Panc1 (cell line): ENCODE data around the gene RAB40B. TPM values are rescaled to one million over a fixed set of nuclear protein-coding genes. Genes with fewer than 3 reads are reported as not detected.

ENCODE experiments used
- ATAC-seq: fragments of 200-7000 bp; cut with Tn5 transposase; 2 replicates; pipeline ENCODE4 v1.9.1; 2020; ENCODE audit warnings: mild to moderate bottlenecking, moderate library complexity
- BruUV-seq: library from RNA; stranded (reverse); fragments of 400-500 nt; replicated peaks from 2 replicates; lab custom pipeline; 2021; lab: Mats Ljungman, UMichigan
- CTCF ChIA-PET: fragments of 300-600 bp; sonication (Branson Sonifier 250); formaldehyde crosslinking; loops from one replicate; lab custom pipeline; 2022; ENCODE audit warnings: antibody characterized with exemption; lab: Charles Lee
- POLR2A ChIA-PET: fragments of 300-600 bp; sonication (Branson Sonifier 250); formaldehyde crosslinking; loops from one replicate; lab custom pipeline; 2022; ENCODE audit warnings: antibody characterized with exemption; lab: Charles Lee
- DNase-seq: peaks from one replicate; pipeline ENCODE4 v3.0.0-alpha.2; 2010; ENCODE audit warnings: low read depth, low spot score
- H3K27ac ChIP-seq: 2 replicates; pipeline ENCODE4 v1.5.1; 2011; ENCODE audit warnings: mild to moderate bottlenecking, low read length, inconsistent platforms
- H3K27me3 ChIP-seq: fragments of 200-500 bp; sonication (Bioruptor generic); 2 replicates; pipeline ENCODE4 v1.6.0; 2014; ENCODE audit warnings: low read length, inconsistent platforms; ENCODE audit not compliant: control insufficient read depth, insufficient read depth
- H3K36me3 ChIP-seq: fragments of 200-500 bp; sonication (Bioruptor generic); 2 replicates; pipeline ENCODE4 v1.5.1; 2014; ENCODE audit warnings: inconsistent platforms, mild to moderate bottlenecking, low read length, moderate library complexity; ENCODE audit not compliant: control insufficient read depth, insufficient read depth
- H3K4me1 ChIP-seq: 2 replicates; pipeline ENCODE4 v1.5.1; 2011; ENCODE audit warnings: inconsistent platforms, mild to moderate bottlenecking, low read length, moderate library complexity; ENCODE audit not compliant: control insufficient read depth, insufficient read depth
- H3K4me3 ChIP-seq, 2 experiments: 2 replicates each; pipeline ENCODE4 v1.5.1; 2011 to 2012; ENCODE audit warnings: low read depth in 2 of 2, low read length in 2 of 2, mild to moderate bottlenecking in 2 of 2, inconsistent platforms in 1 of 2, moderate library complexity in 1 of 2
- H3K9me3 ChIP-seq: fragments of 200-500 bp; sonication (Bioruptor generic); 2 replicates; pipeline ENCODE4 v1.5.1; 2014; ENCODE audit warnings: low read depth, mild to moderate bottlenecking, inconsistent platforms, low read length, moderate library complexity; ENCODE audit not compliant: control insufficient read depth, insufficient read depth
- POLR2AphosphoS5 ChIP-seq: IDR thresholded peaks from 2 replicates; pipeline ENCODE4 v1.6.1; 2012; ENCODE audit warnings: mild to moderate bottlenecking, low read depth, low read length, moderate library complexity
- SIN3A ChIP-seq: IDR thresholded peaks from 2 replicates; pipeline ENCODE4 v1.6.1; 2012; ENCODE audit warnings: low read depth, mild to moderate bottlenecking, low read length, moderate library complexity, borderline replicate concordance; ENCODE audit not compliant: insufficient read depth
- TCF7L2 ChIP-seq: IDR thresholded peaks from 2 replicates; pipeline ENCODE4 v1.6.1; 2011; ENCODE audit warnings: mild to moderate bottlenecking, low read depth, low read length, inconsistent platforms
- in situ Hi-C: cut with HindIII; loops from 2 replicates; pipeline ENCODE4 v1.10.0; 2016; ENCODE audit warnings: low sequenced_read_pairs, low pct_unique_long_range_greater_than_20kb
- intact Hi-C: fragments of 100-400 bp; cut with micrococcal nuclease; formaldehyde crosslinking; loops from one replicate; pipeline ENCODE4 v1.10.0; 2022; ENCODE audit not compliant: unreplicated experiment
- total RNA-seq: library from RNA; stranded (reverse); gene quantifications from one replicate; pipeline ENCODE4 v1.2.1, GENCODE V29; 2021; ENCODE audit not compliant: unreplicated experiment
- TF ChIP-seq, protein P1 (sequence below), 2 experiments: IDR thresholded peaks; 2 replicates each; pipeline ENCODE4 v1.6.1; 2011 to 2012; ENCODE audit warnings: low read depth in 2 of 2, control low read depth in 1 of 2, low read length in 1 of 2, mild to moderate bottlenecking in 1 of 2, moderate library complexity in 1 of 2; ENCODE audit not compliant: insufficient read depth in 1 of 2
- TF ChIP-seq, protein P2 (sequence below): fragments of 450-650 bp; IDR thresholded peaks from 2 replicates; pipeline ENCODE4 v1.5.1; 2017; ENCODE audit warnings: mild to moderate bottlenecking

RAB40B gene
- total RNA-seq, 1 experiment from 2014 or later, result 7.1 TPM

DNA sequence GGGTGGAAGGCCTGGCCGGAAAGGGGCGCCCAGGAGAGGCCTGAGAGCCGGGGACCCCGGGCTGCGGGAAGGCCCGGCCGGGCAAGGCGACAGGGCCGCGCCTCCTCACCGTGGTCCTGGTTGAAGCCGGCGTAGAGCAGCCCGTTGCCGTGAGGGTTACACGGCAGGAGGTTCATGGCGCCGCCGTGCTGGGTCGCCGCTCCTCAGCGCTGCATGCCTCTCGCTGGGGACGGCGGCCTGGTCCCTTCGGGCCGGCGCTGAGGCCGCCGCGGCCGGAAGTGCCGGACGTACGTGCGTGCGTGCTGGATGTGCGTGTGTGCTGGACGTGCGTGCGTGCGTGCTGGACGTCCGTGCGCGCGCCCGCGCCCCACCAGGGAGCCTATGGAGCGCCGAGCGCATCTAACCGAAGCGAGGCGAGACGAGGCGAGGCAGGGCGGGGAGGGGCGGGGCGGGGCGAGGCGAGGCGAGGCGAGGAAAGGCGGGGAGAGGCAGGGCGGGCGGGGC lies 50.3 kb downstream of the RAB40B start, which contains the start of gene WDR45B:
WDR45B (minus strand) TSS at position 280 of the 504 bp plus-strand sequence; CDS start at position 176, 104 bp downstream.
- H3K4me3 ChIP-seq, result peak within 1 kb of the TSS; percentile 87 to 98
- in situ Hi-C loops, result no loop called here
- H3K36me3 ChIP-seq, result peaks cover 20% of the 10 kb centered on the region; the same call in 1 of the 2 replicates
- intact Hi-C loops, result no loop called here
- no peaks in the 10 kb centered on the region for H3K27me3 ChIP-seq
- no TSS peak for BruUV-seq
- POLR2A ChIA-PET, result no interaction called here
- peak; percentile 46 for DNase-seq
- H3K27ac ChIP-seq, result peak within 1 kb of the TSS; percentile 89
- CTCF ChIA-PET, result no interaction called here
- peak; percentile 96 for ATAC-seq
- peaks cover 8% of the 10 kb centered on the region for H3K4me1 ChIP-seq
- TF ChIP-seq POLR2AphosphoS5 (peak; percentile 94), TCF7L2 (no peak), SIN3A (peak; percentile 89; the same call in 1 of the 2 replicates)
- TF ChIP-seq, protein P1, sequence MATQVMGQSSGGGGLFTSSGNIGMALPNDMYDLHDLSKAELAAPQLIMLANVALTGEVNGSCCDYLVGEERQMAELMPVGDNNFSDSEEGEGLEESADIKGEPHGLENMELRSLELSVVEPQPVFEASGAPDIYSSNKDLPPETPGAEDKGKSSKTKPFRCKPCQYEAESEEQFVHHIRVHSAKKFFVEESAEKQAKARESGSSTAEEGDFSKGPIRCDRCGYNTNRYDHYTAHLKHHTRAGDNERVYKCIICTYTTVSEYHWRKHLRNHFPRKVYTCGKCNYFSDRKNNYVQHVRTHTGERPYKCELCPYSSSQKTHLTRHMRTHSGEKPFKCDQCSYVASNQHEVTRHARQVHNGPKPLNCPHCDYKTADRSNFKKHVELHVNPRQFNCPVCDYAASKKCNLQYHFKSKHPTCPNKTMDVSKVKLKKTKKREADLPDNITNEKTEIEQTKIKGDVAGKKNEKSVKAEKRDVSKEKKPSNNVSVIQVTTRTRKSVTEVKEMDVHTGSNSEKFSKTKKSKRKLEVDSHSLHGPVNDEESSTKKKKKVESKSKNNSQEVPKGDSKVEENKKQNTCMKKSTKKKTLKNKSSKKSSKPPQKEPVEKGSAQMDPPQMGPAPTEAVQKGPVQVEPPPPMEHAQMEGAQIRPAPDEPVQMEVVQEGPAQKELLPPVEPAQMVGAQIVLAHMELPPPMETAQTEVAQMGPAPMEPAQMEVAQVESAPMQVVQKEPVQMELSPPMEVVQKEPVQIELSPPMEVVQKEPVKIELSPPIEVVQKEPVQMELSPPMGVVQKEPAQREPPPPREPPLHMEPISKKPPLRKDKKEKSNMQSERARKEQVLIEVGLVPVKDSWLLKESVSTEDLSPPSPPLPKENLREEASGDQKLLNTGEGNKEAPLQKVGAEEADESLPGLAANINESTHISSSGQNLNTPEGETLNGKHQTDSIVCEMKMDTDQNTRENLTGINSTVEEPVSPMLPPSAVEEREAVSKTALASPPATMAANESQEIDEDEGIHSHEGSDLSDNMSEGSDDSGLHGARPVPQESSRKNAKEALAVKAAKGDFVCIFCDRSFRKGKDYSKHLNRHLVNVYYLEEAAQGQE (IDR thresholded peaks at IDR 0.05; ENCODE audit: insufficient read depth in 1 of 2, low read depth in 2 of 2, low read length in 1 of 2), result peak in 1 of 2 experiments; percentile 70; a peak in 2 of 4 replicates
- TF ChIP-seq, protein P2, sequence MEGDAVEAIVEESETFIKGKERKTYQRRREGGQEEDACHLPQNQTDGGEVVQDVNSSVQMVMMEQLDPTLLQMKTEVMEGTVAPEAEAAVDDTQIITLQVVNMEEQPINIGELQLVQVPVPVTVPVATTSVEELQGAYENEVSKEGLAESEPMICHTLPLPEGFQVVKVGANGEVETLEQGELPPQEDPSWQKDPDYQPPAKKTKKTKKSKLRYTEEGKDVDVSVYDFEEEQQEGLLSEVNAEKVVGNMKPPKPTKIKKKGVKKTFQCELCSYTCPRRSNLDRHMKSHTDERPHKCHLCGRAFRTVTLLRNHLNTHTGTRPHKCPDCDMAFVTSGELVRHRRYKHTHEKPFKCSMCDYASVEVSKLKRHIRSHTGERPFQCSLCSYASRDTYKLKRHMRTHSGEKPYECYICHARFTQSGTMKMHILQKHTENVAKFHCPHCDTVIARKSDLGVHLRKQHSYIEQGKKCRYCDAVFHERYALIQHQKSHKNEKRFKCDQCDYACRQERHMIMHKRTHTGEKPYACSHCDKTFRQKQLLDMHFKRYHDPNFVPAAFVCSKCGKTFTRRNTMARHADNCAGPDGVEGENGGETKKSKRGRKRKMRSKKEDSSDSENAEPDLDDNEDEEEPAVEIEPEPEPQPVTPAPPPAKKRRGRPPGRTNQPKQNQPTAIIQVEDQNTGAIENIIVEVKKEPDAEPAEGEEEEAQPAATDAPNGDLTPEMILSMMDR, result no peak
- H3K9me3 ChIP-seq, result no peaks in the 10 kb centered on the region

DNA sequence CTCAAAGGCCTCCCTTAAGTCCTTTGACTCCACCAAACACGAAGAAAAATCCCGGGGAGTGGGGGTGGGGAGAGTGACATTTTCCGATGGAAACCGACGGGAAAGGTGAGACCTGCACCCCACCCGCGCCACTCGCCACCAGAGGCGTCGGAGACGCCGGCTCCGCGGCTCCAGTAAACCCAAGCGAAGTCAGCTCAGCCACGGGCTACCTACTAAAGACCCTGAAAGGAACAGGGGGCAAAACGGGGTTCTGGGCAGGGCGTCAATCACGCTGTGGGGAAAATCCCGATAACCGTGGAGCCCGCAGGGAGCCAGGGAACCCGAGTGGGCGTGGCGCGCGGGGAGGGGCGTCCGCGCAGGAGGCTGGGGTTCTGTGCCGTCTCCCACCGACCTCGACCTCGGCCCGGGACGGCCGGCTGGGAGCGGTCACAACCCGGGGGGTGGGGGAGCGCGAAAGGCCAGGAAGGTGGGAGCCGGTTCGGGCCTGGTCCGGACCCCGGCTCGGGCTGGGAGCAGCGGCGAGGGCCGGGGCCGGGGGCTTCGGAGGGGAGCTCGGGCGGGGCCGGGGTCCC lies 50.8 kb downstream of the RAB40B start:
- POLR2A ChIA-PET, result no interaction called here
- intact Hi-C loops, result no loop called here
- BruUV-seq, result no TSS peak

More for the DNA sequence above, 50.8 kb downstream of the RAB40B start:
- Histone ChIP-seq H3K27me3 (no peaks in the 10 kb centered on the region), H3K9me3 (no peaks in the 10 kb centered on the region), H3K4me3 (peak overlapping the region; percentile 87 to 98), H3K27ac (peak overlapping the region; percentile 89), H3K36me3 (peaks cover 25% of the 10 kb centered on the region; the same call in 1 of the 2 replicates), H3K4me1 (peaks cover 8% of the 10 kb centered on the region)
- in situ Hi-C loops, result no loop called here
- peak; percentile 65 for ATAC-seq
- no peak for DNase-seq
- CTCF ChIA-PET, result no interaction called here
- TF ChIP-seq, protein P2, result no peak
- TF ChIP-seq POLR2AphosphoS5 (no peak), TCF7L2 (no peak), SIN3A (no peak)
- TF ChIP-seq, protein P1 (IDR thresholded peaks at IDR 0.05; ENCODE audit: insufficient read depth in 1 of 2, low read depth in 2 of 2, low read length in 1 of 2), result no peak
